HG02852 (cell line): ENCODE measurements around the gene FRMD5.

Source experiments
- ATAC-seq: cut with Tn5 transposase; IDR thresholded peaks from one replicate; pipeline ENCODE4 v1.9.1; 2021; ENCODE audit warnings: mild to moderate bottlenecking, moderate library complexity; ENCODE audit not compliant: unreplicated experiment

The FRMD5 gene

GRCh38 chr15:43931790-43932435 is 263.2 kb downstream of the FRMD5 start:
- ATAC-seq: no peak

- no peak for ATAC-seq
Measured at GRCh38 chr15:43931119-43931518, 264.0 kb downstream of the FRMD5 start.

GRCh38 chr15:43930556-43930955 is 264.5 kb downstream of the FRMD5 start:
- ATAC-seq: no peak

GRCh38 chr15:43930079-43930478 is 265.0 kb downstream of the FRMD5 start:
- no peak for ATAC-seq

- no peak for ATAC-seq
Measured at GRCh38 chr15:43928152-43928551, 266.9 kb downstream of the FRMD5 start.

- no peak for ATAC-seq
Measured at GRCh38 chr15:43927203-43927602, 267.9 kb downstream of the FRMD5 start.

- ATAC-seq: no peak
Measured at GRCh38 chr15:43923553-43923952, 271.5 kb downstream of the FRMD5 start.

- ATAC-seq: no peak
Measured at GRCh38 chr15:43922021-43922420, 273.1 kb downstream of the FRMD5 start.

GRCh38 chr15:43920815-43921214 is 274.3 kb downstream of the FRMD5 start:
- no peak for ATAC-seq

- ATAC-seq: no peak
Measured at GRCh38 chr15:43920254-43920600, 274.8 kb downstream of the FRMD5 start.

- no peak for ATAC-seq
Measured at GRCh38 chr15:43919540-43920253, 275.4 kb downstream of the FRMD5 start.

- no peak for ATAC-seq
Measured at GRCh38 chr15:43918717-43919116, 276.4 kb downstream of the FRMD5 start.

GRCh38 chr15:43916326-43916660 is 278.8 kb downstream of the FRMD5 start:
- no peak for ATAC-seq

- no peak for ATAC-seq
Measured at GRCh38 chr15:43915631-43916325, 279.3 kb downstream of the FRMD5 start.

- no peak for ATAC-seq
Measured at GRCh38 chr15:43913941-43914340, 281.1 kb downstream of the FRMD5 start.

GRCh38 chr15:43913026-43913780 is 281.9 kb downstream of the FRMD5 start:
- ATAC-seq: no peak

- ATAC-seq: no peak
Measured at GRCh38 chr15:43912208-43912607, 282.9 kb downstream of the FRMD5 start.

- no peak for ATAC-seq
Measured at GRCh38 chr15:43911235-43911781, 283.8 kb downstream of the FRMD5 start.

- no peak for ATAC-seq
Measured at GRCh38 chr15:43908516-43909050, 286.5 kb downstream of the FRMD5 start.

GRCh38 chr15:43905755-43906154 is 289.3 kb downstream of the FRMD5 start:
- no peak for ATAC-seq

- ATAC-seq: peak; percentile 50
Measured at GRCh38 chr15:43903864-43904290, 291.2 kb downstream of the FRMD5 start.
